Prostate gland (tissue), 2 donors: Measurements from ENCODE around the gene ABCC9. TPM values are rescaled to one million over a fixed set of nuclear protein-coding genes. Genes with fewer than 3 reads are reported as not detected.

ENCODE experiments used
- DNase-seq: peaks from one replicate; pipeline ENCODE4 v3.0.0-alpha.2; 2019; ENCODE audit warnings: low spot score
- H3K27ac ChIP-seq, 2 donors: fragments of 200-600 bp; sonication (generic); 2 replicates each; pipeline ENCODE4 v1.5.1; 2017 to 2019
- H3K27me3 ChIP-seq: fragments of 200-600 bp; sonication (generic); replicated peaks from 2 replicates; pipeline ENCODE4 v1.5.1; 2019; ENCODE audit not compliant: insufficient read depth
- H3K36me3 ChIP-seq, 2 donors: fragments of 200-600 bp; sonication (generic); 1 replicate in 1 of 2; 2 replicates in 1 of 2; pipeline versions ENCODE4 v1.5.1 to v1.8.1; 2017 to 2019
- H3K4me1 ChIP-seq: fragments of 200-600 bp; sonication (generic); replicated peaks from 2 replicates; pipeline ENCODE4 v1.5.1; 2019
- H3K4me3 ChIP-seq, 2 donors: fragments of 200-600 bp; sonication (generic); 2 replicates each; pipeline ENCODE4 v1.5.1; 2017 to 2019
- H3K9me3 ChIP-seq: fragments of 200-600 bp; sonication (generic); 2 replicates; pipeline ENCODE4 v1.5.1; 2017
- CTCF ChIP-seq, 4 experiments: fragments of 200-600 bp in 2 of 4; fragments of 450-650 bp in 2 of 4; sonication (generic) in 2 of 4; IDR thresholded peaks; 1 replicate in 3 of 4; 2 replicates in 1 of 4; pipeline ENCODE4 v1.5.1; 2016 to 2019; ENCODE audit warnings: antibody characterized with exemption in 4 of 4, mild to moderate bottlenecking in 2 of 4, moderate library complexity in 2 of 4
- POLR2A ChIP-seq: fragments of 450-650 bp; IDR thresholded peaks from one replicate; pipeline ENCODE4 v1.6.1; 2016; ENCODE audit warnings: antibody characterized with exemption, mild to moderate bottlenecking
- POLR2AphosphoS5 ChIP-seq: sonication (generic); formaldehyde crosslinking; IDR thresholded peaks from one replicate; pipeline ENCODE4 v1.6.1; 2017; ENCODE audit warnings: antibody characterized with exemption
- WGBS: methylation state at CpG from one replicate; pipeline ENCODE4 v1.1.5; 2018; 5-methylcytosine and 5-hydroxymethylcytosine counted together
- intact Hi-C: fragments of 100-400 bp; cut with DNase I; formaldehyde crosslinking; loops from one replicate; pipeline ENCODE4 v1.14.2; 2022
- total RNA-seq, 2 donors: library from RNA; depleted of rRNA; stranded (reverse); fragments of >200 nt; gene quantifications; one replicate each; pipeline ENCODE4 v1.1.0, GENCODE V29; 2016

ABCC9 gene
- total RNA-seq, 2 donors from 2014 or later: 6.1 to 10.5 TPM

- Histone ChIP-seq H3K27ac (no peak overlapping the region), H3K36me3 (no peaks in the 10 kb centered on the region), H3K4me1 (no peaks in the 10 kb centered on the region), H3K27me3 (no peaks in the 10 kb centered on the region), H3K4me3 (no peak overlapping the region), H3K9me3 (no peaks in the 10 kb centered on the region)
- TF ChIP-seq POLR2AphosphoS5 (peak; percentile 61), CTCF (IDR thresholded peaks at IDR 0.05) (no peak)
- peak; percentile 28 for DNase-seq
- intact Hi-C loops: no loop called here
Measured at GRCh38 chr12:21819678-21820077, 121.5 kb downstream of the ABCC9 start.

- intact Hi-C loops: no loop called here
- Histone ChIP-seq H3K27me3 (no peaks in the 10 kb centered on the region), H3K4me3 (no peak overlapping the region), H3K4me1 (no peaks in the 10 kb centered on the region), H3K36me3 (no peaks in the 10 kb centered on the region), H3K27ac (peak overlapping the region; percentile 1 to 14), H3K9me3 (no peaks in the 10 kb centered on the region)
- WGBS: 6% methylated on average over 2 of the region's 2 CpGs
- DNase-seq: no peak
- TF ChIP-seq CTCF (IDR thresholded peaks at IDR 0.05): no peak
- no peak for TF ChIP-seq POLR2AphosphoS5
- no peak for TF ChIP-seq POLR2A
Measured at GRCh38 chr12:21819236-21819635, 122.0 kb downstream of the ABCC9 start.

- Histone ChIP-seq H3K36me3 (no peaks in the 10 kb centered on the region), H3K27me3 (no peaks in the 10 kb centered on the region), H3K9me3 (no peaks in the 10 kb centered on the region), H3K4me3 (no peak overlapping the region), H3K27ac (peak overlapping the region in 1 of 2 donors; percentile 14), H3K4me1 (no peaks in the 10 kb centered on the region)
- no peak for TF ChIP-seq POLR2A
- TF ChIP-seq CTCF (IDR thresholded peaks at IDR 0.05): no peak
- peak; percentile 13 for TF ChIP-seq POLR2AphosphoS5
- intact Hi-C loops: no loop called here
- DNase-seq: peak; percentile 17
- WGBS: 15% methylated on average over 2 of the region's 2 CpGs
Measured at GRCh38 chr12:21818627-21819026, 122.6 kb downstream of the ABCC9 start.

GRCh38 chr12:21815306-21816062 lies 125.7 kb downstream of the ABCC9 start:
- Histone ChIP-seq H3K36me3 (no peaks in the 10 kb centered on the region), H3K27ac (no peak overlapping the region), H3K27me3 (no peaks in the 10 kb centered on the region), H3K9me3 (no peaks in the 10 kb centered on the region), H3K4me1 (no peaks in the 10 kb centered on the region), H3K4me3 (no peak overlapping the region)
- no peak for TF ChIP-seq POLR2A
- TF ChIP-seq CTCF (IDR thresholded peaks at IDR 0.05): no peak
- TF ChIP-seq POLR2AphosphoS5: no peak
- intact Hi-C loops: no loop called here
- DNase-seq: no peak
- 31% methylated on average over 1 of the region's 1 CpG for WGBS

GRCh38 chr12:21814814-21815213 lies 126.4 kb downstream of the ABCC9 start:
- H3K36me3 ChIP-seq: no peaks in the 10 kb centered on the region
- H3K4me1 ChIP-seq: no peaks in the 10 kb centered on the region
- no peaks in the 10 kb centered on the region for H3K27me3 ChIP-seq
- H3K9me3 ChIP-seq: no peaks in the 10 kb centered on the region
- intact Hi-C loops: no loop called here
- TF ChIP-seq CTCF (IDR thresholded peaks at IDR 0.05): no peak
- TF ChIP-seq POLR2A: no peak
- no peak for TF ChIP-seq POLR2AphosphoS5
- H3K4me3 ChIP-seq: no peak overlapping the region
- 92% methylated on average over 3 of the region's 3 CpGs for WGBS
- no peak for DNase-seq
- no peak overlapping the region for H3K27ac ChIP-seq
